Vagina (tissue), 2 donors: ENCODE data around the gene HMX3.

ENCODE experiments used
- POLR2AphosphoS5 ChIP-seq, 2 donors: sonication (generic); formaldehyde crosslinking; IDR thresholded peaks; one replicate each; pipeline ENCODE4 v1.9.0; 2017; ENCODE audit warnings: antibody characterized with exemption in 2 of 2, mild to moderate bottlenecking in 2 of 2, low read depth in 1 of 2; ENCODE audit not compliant: insufficient read depth in 1 of 2
- TF ChIP-seq, protein P1 (sequence below), 3 experiments: fragments of 450-650 bp in 2 of 3; fragments of 200-600 bp in 1 of 3; sonication (generic) in 1 of 3; IDR thresholded peaks; one replicate each; pipeline ENCODE4 v1.5.1; 2017 to 2019; ENCODE audit warnings: antibody characterized with exemption in 3 of 3, mild to moderate bottlenecking in 2 of 3, moderate library complexity in 2 of 3

GRCh38 chr10:123133541-123134342 lies 2.0 kb upstream of the HMX3 start:
- TF ChIP-seq, protein P1, sequence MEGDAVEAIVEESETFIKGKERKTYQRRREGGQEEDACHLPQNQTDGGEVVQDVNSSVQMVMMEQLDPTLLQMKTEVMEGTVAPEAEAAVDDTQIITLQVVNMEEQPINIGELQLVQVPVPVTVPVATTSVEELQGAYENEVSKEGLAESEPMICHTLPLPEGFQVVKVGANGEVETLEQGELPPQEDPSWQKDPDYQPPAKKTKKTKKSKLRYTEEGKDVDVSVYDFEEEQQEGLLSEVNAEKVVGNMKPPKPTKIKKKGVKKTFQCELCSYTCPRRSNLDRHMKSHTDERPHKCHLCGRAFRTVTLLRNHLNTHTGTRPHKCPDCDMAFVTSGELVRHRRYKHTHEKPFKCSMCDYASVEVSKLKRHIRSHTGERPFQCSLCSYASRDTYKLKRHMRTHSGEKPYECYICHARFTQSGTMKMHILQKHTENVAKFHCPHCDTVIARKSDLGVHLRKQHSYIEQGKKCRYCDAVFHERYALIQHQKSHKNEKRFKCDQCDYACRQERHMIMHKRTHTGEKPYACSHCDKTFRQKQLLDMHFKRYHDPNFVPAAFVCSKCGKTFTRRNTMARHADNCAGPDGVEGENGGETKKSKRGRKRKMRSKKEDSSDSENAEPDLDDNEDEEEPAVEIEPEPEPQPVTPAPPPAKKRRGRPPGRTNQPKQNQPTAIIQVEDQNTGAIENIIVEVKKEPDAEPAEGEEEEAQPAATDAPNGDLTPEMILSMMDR (IDR thresholded peaks at IDR 0.05): no peak
- TF ChIP-seq POLR2AphosphoS5 (IDR thresholded peaks at IDR 0.05; ENCODE audit: insufficient read depth in 1 of 2, low read depth in 1 of 2): no peak
